Vagina (tissue), 2 donors: ENCODE measurements around the gene DNAL1. TPM values are rescaled to one million over a fixed set of nuclear protein-coding genes. Genes with fewer than 3 reads are reported as not detected.

Experiments used
- DNase-seq, 2 donors: peaks; one replicate each; pipeline ENCODE4 v3.0.0-alpha.2; 2017; ENCODE audit errors: extremely low spot score in 2 of 2
- H3K27ac ChIP-seq: fragments of 200-600 bp; sonication (generic); one replicate; pipeline ENCODE4 v1.5.1; 2019
- H3K27me3 ChIP-seq: fragments of 200-600 bp; sonication (generic); one replicate; pipeline ENCODE4 v1.5.1; 2019
- H3K36me3 ChIP-seq, 2 donors: fragments of 200-600 bp; sonication (generic); one replicate each; pipeline ENCODE4 v1.5.1; 2017 to 2019
- H3K4me1 ChIP-seq: fragments of 200-600 bp; sonication (generic); one replicate; pipeline ENCODE4 v1.5.1; 2019
- H3K4me3 ChIP-seq, 2 donors: fragments of 200-600 bp; sonication (generic); 1 replicate in 1 of 2; 2 replicates in 1 of 2; pipeline ENCODE4 v1.5.1; 2016 to 2019
- H3K9me3 ChIP-seq: fragments of 200-600 bp; sonication (generic); one replicate; pipeline ENCODE4 v1.5.1; 2019
- CTCF ChIP-seq, 3 experiments: fragments of 450-650 bp in 2 of 3; fragments of 200-600 bp in 1 of 3; sonication (generic) in 1 of 3; IDR thresholded peaks; one replicate each; pipeline ENCODE4 v1.5.1; 2017 to 2019; ENCODE audit warnings: antibody characterized with exemption in 3 of 3, mild to moderate bottlenecking in 2 of 3, moderate library complexity in 2 of 3
- POLR2A ChIP-seq, 2 donors: fragments of 450-650 bp; IDR thresholded peaks; one replicate each; pipeline ENCODE4 v1.6.1; 2017; ENCODE audit warnings: antibody characterized with exemption in 2 of 2, mild to moderate bottlenecking in 2 of 2, moderate library complexity in 2 of 2
- POLR2AphosphoS5 ChIP-seq, 2 donors: sonication (generic); formaldehyde crosslinking; IDR thresholded peaks; one replicate each; pipeline ENCODE4 v1.9.0; 2017; ENCODE audit warnings: antibody characterized with exemption in 2 of 2, mild to moderate bottlenecking in 2 of 2, low read depth in 1 of 2; ENCODE audit not compliant: insufficient read depth in 1 of 2
- intact Hi-C: fragments of 100-400 bp; cut with DNase I; formaldehyde crosslinking; loops from one replicate; pipeline ENCODE4 v1.15.1; 2023
- total RNA-seq: library from RNA; depleted of rRNA; stranded (reverse); fragments of >200 nt; gene quantifications from one replicate; pipeline ENCODE4 v1.2.3, GENCODE V29; 2016

DNAL1 gene
- total RNA-seq, 1 donor from 2014 or later, result 4.7 TPM

- Histone ChIP-seq H3K9me3 (no peaks in the 10 kb centered on the region), H3K4me1 (peaks cover 36% of the 10 kb centered on the region), H3K36me3 (no peaks in the 10 kb centered on the region), H3K27me3 (no peaks in the 10 kb centered on the region), H3K4me3 (no peak overlapping the region), H3K27ac (no peak overlapping the region)
- intact Hi-C loops, result loop anchor here (10.0 kb wide), 1 partner anchor 66 kb away; the partner anchor contains the start of gene DNAL1
- no peak for TF ChIP-seq POLR2AphosphoS5 (IDR thresholded peaks at IDR 0.05; ENCODE audit: insufficient read depth in 1 of 2, low read depth in 1 of 2)
- TF ChIP-seq CTCF (IDR thresholded peaks at IDR 0.05), result no peak
- TF ChIP-seq POLR2A (IDR thresholded peaks at IDR 0.05), result no peak
- no peak for DNase-seq
Measured at GRCh38 chr14:73710737-73711136, 66.0 kb downstream of the DNAL1 start.

- TF ChIP-seq POLR2A (IDR thresholded peaks at IDR 0.05) (no peak), CTCF (IDR thresholded peaks at IDR 0.05) (no peak), POLR2AphosphoS5 (IDR thresholded peaks at IDR 0.05; ENCODE audit: insufficient read depth in 1 of 2, low read depth in 1 of 2) (peak in 1 of 2 donors; percentile 9)
- peak overlapping the region; percentile 71 to 72 for H3K4me3 ChIP-seq
- H3K4me1 ChIP-seq, result peaks cover 36% of the 10 kb centered on the region
- H3K27me3 ChIP-seq, result no peaks in the 10 kb centered on the region
- H3K27ac ChIP-seq, result peak overlapping the region; percentile 85
- intact Hi-C loops, result loop anchor here (10.0 kb wide), 1 partner anchor 67 kb away; the partner anchor contains the start of gene DNAL1
- no peaks in the 10 kb centered on the region for H3K9me3 ChIP-seq
- DNase-seq, result no peak
- H3K36me3 ChIP-seq, result peaks cover 0 to 4% of the 10 kb centered on the region in 2 donors
Measured at GRCh38 chr14:73712071-73712506, 67.3 kb downstream of the DNAL1 start.

GRCh38 chr14:73712540-73713180 is 67.9 kb downstream of the DNAL1 start:
- H3K27ac ChIP-seq, result peak overlapping the region; percentile 85
- H3K4me1 ChIP-seq, result peaks cover 41% of the 10 kb centered on the region
- H3K36me3 ChIP-seq, result peaks cover 0 to 7% of the 10 kb centered on the region in 2 donors
- H3K9me3 ChIP-seq, result no peaks in the 10 kb centered on the region
- H3K27me3 ChIP-seq, result no peaks in the 10 kb centered on the region
- TF ChIP-seq POLR2AphosphoS5 (IDR thresholded peaks at IDR 0.05; ENCODE audit: insufficient read depth in 1 of 2, low read depth in 1 of 2), result peak in 1 of 2 donors; percentile 45
- no peak for TF ChIP-seq POLR2A (IDR thresholded peaks at IDR 0.05)
- TF ChIP-seq CTCF (IDR thresholded peaks at IDR 0.05), result no peak
- H3K4me3 ChIP-seq, result peak overlapping the region; percentile 71 to 72
- DNase-seq, result no peak
- intact Hi-C loops, result loop anchor here (10.0 kb wide), 1 partner anchor 68 kb away; the partner anchor contains the start of gene DNAL1

DNA sequence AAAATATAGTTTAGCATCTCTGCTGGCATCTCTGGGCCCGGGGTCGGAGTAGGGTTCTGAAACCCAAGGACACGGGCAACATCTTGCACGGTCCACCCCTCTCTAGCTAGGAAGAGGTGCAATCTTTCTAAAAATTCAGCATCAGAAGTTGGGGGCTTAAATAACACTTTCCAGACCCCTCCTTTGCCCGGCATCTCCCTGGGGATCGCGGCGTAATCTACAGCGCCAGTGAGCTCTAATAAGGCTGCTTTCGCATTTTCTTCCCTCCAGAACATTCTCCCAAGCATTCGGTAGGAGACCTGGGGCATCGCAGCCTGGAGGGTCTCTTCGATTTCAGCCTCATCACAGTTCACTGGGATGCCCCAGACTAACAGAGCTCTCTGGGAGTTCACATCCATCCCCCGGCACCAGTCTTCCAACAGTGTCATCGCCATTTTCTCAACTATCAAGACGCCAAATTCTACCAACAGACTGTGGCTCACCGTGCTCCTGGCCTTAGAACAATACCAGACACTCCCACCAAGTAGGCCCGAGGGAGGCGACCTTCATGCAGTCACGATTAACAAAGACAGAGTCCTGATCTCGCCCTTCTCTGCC is 68.5 kb downstream of the DNAL1 start:
- intact Hi-C loops, result loop anchor here (10.0 kb wide), 1 partner anchor 69 kb away; the partner anchor contains the start of gene DNAL1
- TF ChIP-seq CTCF (IDR thresholded peaks at IDR 0.05) (no peak), POLR2A (IDR thresholded peaks at IDR 0.05) (no peak), POLR2AphosphoS5 (IDR thresholded peaks at IDR 0.05; ENCODE audit: insufficient read depth in 1 of 2, low read depth in 1 of 2) (no peak)
- H3K4me1 ChIP-seq, result peaks cover 48% of the 10 kb centered on the region

More for the DNA sequence above, 68.5 kb downstream of the DNAL1 start:
- DNase-seq, result no peak
- H3K9me3 ChIP-seq, result no peaks in the 10 kb centered on the region
- H3K27ac ChIP-seq, result peak overlapping the region; percentile 85
- no peaks in the 10 kb centered on the region for H3K27me3 ChIP-seq
- H3K36me3 ChIP-seq, result peaks cover 0 to 7% of the 10 kb centered on the region in 2 donors
- H3K4me3 ChIP-seq, result peak overlapping the region; percentile 71 to 72
